CD4-positive, alpha-beta T cell treated with Interleukin-21 for 1 hour (primary cell): ENCODE results near the gene POU2AF3.

Source experiments
- DNase-seq: peaks from one replicate; pipeline ENCODE4 v3.0.0-alpha.2; 2020

POU2AF3 gene

GRCh38 chr11:111353776-111354600 is 55.6 kb downstream of the POU2AF3 start:
- no peak for DNase-seq

GRCh38 chr11:111354601-111354891 is 56.2 kb downstream of the POU2AF3 start:
- no peak for DNase-seq

- DNase-seq, result no peak
Observed at GRCh38 chr11:111355101-111355500, 56.8 kb downstream of the POU2AF3 start.

GRCh38 chr11:111355956-111356659 is 57.8 kb downstream of the POU2AF3 start:
- DNase-seq, result no peak

- DNase-seq, result no peak
Observed at GRCh38 chr11:111356660-111357048, 58.3 kb downstream of the POU2AF3 start.

- DNase-seq, result no peak
Observed at GRCh38 chr11:111357150-111358037, 59.0 kb downstream of the POU2AF3 start.
